Spleen (tissue), 7 donors: ENCODE measurements around the gene ERG.

Experiments
- POLR2AphosphoS5 ChIP-seq, 3 donors: sonication (generic); formaldehyde crosslinking; IDR thresholded peaks; one replicate each; pipeline ENCODE4 v1.5.1; 2017; ENCODE audit warnings: antibody characterized with exemption in 3 of 3
- TF ChIP-seq, protein P1 (sequence below), 11 experiments: fragments of 200-600 bp in 7 of 11; fragments of 450-650 bp in 4 of 11; sonication (generic) in 4 of 11; IDR thresholded peaks in 8 of 11; conservative IDR thresholded peaks in 3 of 11; 1 replicate in 7 of 11; 2 replicates in 4 of 11; pipeline versions ENCODE4 v1.4.0 to v1.8.0; 2016 to 2021; ENCODE audit warnings: antibody characterized with exemption in 11 of 11, inconsistent platforms in 4 of 11, mild to moderate bottlenecking in 1 of 11
- donor health status: DM: no; HTN: no; CAD: no; lungs with moderate emphysema.
- donor health status: DM: no; HTN: no; CAD: no.
- donor health status: DM: no; HTN: no; CAD: no.

DNA sequence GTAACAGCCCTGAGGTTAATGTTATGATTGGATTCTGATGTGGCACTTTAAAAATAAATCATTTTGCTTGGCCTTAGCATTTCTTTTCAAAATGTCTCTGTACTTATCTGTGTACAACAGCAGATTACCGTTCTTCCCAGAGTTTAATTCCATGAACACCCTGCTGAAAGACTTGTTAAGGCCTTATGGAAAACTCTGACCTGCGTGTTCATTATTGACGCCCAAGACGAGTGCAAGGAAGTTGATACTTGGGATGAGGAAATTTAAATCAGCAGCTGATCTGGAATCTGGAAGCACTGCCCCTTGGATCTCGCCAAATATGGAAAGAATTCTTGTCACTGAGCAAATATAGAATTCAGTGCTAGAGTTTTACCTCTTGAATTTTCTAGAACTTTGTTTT, 6.7 kb downstream of the ERG start:
- TF ChIP-seq POLR2AphosphoS5 (IDR thresholded peaks at IDR 0.05), result peak in 1 of 3 donors; percentile 52
- TF ChIP-seq, protein P1, sequence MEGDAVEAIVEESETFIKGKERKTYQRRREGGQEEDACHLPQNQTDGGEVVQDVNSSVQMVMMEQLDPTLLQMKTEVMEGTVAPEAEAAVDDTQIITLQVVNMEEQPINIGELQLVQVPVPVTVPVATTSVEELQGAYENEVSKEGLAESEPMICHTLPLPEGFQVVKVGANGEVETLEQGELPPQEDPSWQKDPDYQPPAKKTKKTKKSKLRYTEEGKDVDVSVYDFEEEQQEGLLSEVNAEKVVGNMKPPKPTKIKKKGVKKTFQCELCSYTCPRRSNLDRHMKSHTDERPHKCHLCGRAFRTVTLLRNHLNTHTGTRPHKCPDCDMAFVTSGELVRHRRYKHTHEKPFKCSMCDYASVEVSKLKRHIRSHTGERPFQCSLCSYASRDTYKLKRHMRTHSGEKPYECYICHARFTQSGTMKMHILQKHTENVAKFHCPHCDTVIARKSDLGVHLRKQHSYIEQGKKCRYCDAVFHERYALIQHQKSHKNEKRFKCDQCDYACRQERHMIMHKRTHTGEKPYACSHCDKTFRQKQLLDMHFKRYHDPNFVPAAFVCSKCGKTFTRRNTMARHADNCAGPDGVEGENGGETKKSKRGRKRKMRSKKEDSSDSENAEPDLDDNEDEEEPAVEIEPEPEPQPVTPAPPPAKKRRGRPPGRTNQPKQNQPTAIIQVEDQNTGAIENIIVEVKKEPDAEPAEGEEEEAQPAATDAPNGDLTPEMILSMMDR (IDR thresholded peaks at IDR 0.05 in 8 of 11, conservative IDR thresholded peaks at IDR 0.05 in 3 of 11), result no peak
